ENCODE results near the gene S100B.

S100B gene

DNA sequence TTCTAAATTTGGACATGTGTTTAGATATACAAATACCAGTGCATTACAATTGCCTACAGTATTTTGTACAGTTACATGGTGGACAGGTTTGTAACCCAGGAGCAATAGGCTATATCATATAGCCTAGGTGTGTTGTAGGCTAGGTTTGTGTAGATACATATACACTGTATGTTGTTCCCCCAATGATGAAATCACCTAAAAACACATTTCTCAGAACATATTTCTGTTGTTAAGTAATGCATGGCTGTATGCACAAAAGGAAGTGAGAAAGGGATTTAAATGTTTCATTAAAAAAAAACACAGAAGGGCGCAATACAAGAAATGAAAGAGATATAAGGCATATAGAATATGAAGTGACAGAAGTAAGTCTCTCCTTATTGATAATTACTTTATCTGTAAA, 32.0 kb downstream of the S100B start:
- DNase-seq (ENCODE audit: low read depth): no peak
- TF ChIP-seq, protein P1, sequence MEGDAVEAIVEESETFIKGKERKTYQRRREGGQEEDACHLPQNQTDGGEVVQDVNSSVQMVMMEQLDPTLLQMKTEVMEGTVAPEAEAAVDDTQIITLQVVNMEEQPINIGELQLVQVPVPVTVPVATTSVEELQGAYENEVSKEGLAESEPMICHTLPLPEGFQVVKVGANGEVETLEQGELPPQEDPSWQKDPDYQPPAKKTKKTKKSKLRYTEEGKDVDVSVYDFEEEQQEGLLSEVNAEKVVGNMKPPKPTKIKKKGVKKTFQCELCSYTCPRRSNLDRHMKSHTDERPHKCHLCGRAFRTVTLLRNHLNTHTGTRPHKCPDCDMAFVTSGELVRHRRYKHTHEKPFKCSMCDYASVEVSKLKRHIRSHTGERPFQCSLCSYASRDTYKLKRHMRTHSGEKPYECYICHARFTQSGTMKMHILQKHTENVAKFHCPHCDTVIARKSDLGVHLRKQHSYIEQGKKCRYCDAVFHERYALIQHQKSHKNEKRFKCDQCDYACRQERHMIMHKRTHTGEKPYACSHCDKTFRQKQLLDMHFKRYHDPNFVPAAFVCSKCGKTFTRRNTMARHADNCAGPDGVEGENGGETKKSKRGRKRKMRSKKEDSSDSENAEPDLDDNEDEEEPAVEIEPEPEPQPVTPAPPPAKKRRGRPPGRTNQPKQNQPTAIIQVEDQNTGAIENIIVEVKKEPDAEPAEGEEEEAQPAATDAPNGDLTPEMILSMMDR (IDR thresholded peaks at IDR 0.05; ENCODE audit: insufficient read depth, low read depth, low read length, missing control alignments): no peak

DNA sequence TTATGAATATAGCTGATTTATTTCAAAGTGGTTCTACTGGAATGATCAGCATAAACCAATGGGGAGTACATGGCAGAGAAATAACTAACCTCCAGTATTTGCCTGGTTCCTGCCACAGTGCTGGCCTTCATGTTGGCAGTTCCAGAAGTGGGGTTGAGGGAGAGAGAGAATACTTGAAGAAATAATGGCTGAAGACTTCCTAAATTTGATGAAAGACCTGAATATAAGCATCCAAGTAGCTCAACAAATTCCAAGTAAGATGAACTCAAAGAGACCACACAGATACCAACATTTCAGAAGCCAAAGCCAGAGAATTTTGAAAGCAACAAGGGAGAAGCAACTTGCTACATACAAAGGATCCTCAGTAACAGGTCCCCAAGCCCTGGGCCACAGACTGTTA, 34.3 kb downstream of the S100B start:
- H3K4me3 ChIP-seq (ENCODE audit: low read depth, low read length): no peak overlapping the region
- TF ChIP-seq, protein P1 (IDR thresholded peaks at IDR 0.05; ENCODE audit: insufficient read depth, low read depth, low read length, missing control alignments): no peak
- no peak for DNase-seq (ENCODE audit: low read depth)

More for the DNA sequence above, 32.0 kb downstream of the S100B start:
- no peak overlapping the region for H3K4me3 ChIP-seq (ENCODE audit: low read depth, low read length)

DNA sequence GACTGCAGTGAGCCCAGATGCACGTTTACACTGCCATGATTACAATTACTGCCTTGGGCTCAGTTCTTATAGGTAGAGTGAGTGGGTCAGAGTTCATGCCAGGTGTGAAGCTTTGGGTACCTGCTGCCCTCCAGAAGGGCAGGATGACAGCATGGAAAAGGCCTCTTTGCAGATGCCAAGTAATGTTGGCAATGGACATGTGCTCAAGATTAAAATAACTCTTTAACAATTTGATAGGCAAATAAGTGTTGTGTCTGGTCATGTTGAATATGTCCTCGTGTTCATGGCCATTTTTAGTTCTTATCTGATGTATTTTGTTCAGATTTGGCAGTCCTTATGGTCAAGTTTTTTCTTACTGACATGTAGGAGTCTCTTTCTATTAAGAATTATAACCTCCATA, 34.8 kb downstream of the S100B start:
- DNase-seq (ENCODE audit: low read depth): no peak
- H3K4me3 ChIP-seq (ENCODE audit: low read depth, low read length): no peak overlapping the region
- TF ChIP-seq, protein P1 (IDR thresholded peaks at IDR 0.05; ENCODE audit: insufficient read depth, low read depth, low read length, missing control alignments): no peak

DNA sequence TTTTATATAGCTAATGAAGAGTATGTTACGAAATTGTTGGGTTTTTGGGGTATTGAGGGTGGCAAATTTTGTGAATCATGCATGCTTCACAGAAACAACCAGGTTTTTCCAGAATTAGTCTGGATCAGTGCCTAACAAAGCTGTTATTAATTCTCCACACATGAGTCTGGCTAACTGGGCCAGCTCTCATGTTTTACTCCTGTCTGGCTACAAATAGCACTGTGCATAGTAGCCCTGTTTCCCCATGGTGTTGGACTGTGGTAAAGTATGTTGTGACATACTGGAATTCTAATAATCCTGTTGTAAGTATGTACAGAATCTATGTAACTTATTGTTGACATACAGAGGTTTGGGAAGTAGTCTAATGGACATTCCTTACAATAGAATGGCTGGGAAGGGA, 35.8 kb downstream of the S100B start:
- DNase-seq (ENCODE audit: low read depth): no peak
- no peak overlapping the region for H3K4me3 ChIP-seq (ENCODE audit: low read depth, low read length)
- TF ChIP-seq, protein P1 (IDR thresholded peaks at IDR 0.05; ENCODE audit: insufficient read depth, low read depth, low read length, missing control alignments): no peak

DNA sequence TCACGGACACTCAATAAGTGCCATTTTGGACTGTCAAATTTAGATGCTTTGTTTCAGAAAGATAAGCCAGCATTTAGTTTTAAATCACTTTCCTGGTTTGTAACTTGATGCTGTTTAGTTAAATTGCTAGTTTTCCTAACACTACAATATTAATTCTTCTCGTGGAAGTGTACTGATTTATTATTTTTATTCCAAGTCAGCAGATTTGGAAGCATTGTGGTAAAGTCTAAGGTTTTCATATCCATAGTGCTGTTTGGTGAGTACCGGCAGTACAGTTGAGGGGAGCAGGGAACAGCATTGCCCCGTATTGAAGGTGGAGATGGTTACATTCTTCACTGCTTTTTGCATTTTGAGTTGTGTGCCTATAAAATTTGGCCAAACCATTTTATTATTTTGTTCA, 36.3 kb downstream of the S100B start:
- no peak overlapping the region for H3K4me3 ChIP-seq (ENCODE audit: low read depth, low read length)
- DNase-seq (ENCODE audit: low read depth): no peak
- TF ChIP-seq, protein P1 (IDR thresholded peaks at IDR 0.05; ENCODE audit: insufficient read depth, low read depth, low read length, missing control alignments): no peak

DNA sequence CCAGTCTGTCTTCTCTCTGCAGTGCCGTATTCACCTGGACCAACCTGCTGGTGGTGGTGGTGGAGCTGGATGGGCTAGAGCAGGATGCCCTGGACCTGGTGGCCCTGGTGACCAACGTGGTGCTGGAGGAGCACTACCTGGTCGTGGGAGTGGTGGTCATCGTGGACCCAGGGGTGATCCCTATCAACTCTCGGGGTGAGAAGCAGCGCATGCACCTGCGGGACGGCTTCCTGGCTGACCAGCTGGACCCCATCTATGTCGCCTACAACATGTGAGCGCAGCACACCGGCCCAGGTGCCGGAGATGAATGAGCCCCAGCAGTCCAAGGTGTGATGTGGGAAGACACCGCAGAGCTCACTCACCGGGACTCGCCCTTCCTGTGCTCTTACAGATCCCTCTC, 37.5 kb downstream of the S100B start:
- no peak for DNase-seq (ENCODE audit: low read depth)
- H3K4me3 ChIP-seq (ENCODE audit: low read depth, low read length): no peak overlapping the region
- TF ChIP-seq, protein P1 (IDR thresholded peaks at IDR 0.05; ENCODE audit: insufficient read depth, low read depth, low read length, missing control alignments): no peak

DNA sequence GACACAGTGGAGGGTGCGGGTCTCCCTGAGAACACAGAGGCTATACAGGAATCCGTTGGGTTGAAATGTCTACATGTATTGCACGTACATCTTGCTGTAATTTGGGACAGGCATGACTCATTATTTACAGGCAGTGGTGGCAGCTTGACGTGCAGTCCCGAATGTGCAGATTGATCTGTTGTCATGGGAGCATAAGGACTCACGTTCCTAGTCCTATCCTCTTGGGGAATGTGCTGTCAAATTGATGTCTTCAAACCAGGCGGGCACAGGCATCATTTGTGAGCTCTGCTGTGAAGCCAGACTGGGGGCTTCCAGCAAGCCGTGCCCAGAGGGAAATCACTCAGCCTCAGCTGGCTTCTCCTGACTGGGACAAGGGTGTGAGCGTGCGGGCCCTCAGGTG, 40.5 kb downstream of the S100B start:
- DNase-seq (ENCODE audit: low read depth): no peak
- no peak overlapping the region for H3K4me3 ChIP-seq (ENCODE audit: low read depth, low read length)
- TF ChIP-seq, protein P1 (IDR thresholded peaks at IDR 0.05; ENCODE audit: insufficient read depth, low read depth, low read length, missing control alignments): no peak

All from GM12865 (cell line).